HCT116 (cell line): ENCODE data around the gene HDAC11. TPM values are rescaled to one million over a fixed set of nuclear protein-coding genes. Genes with fewer than 3 reads are reported as not detected.

Experiments used
- ATAC-seq: fragments of 200-7000 bp; cut with Tn5 transposase; 2 replicates; pipeline ENCODE4 v1.9.1; 2020; ENCODE audit warnings: mild to moderate bottlenecking, moderate library complexity
- BruUV-seq: library from RNA; stranded (reverse); fragments of 400-500 nt; replicated peaks from 2 replicates; lab custom pipeline; 2021; lab: Mats Ljungman, UMichigan
- CTCF ChIA-PET: fragments of 300-600 bp; sonication (Branson Sonifier 250); formaldehyde crosslinking; loops from one replicate; lab custom pipeline; 2021; ENCODE audit warnings: antibody characterized with exemption; lab: Charles Lee
- POLR2A ChIA-PET: fragments of 300-600, 350-600 bp; sonication (Branson Sonifier 250); formaldehyde crosslinking; loops from one replicate; lab custom pipeline; 2021; ENCODE audit warnings: antibody characterized with exemption; lab: Charles Lee
- RAD21 ChIA-PET, 2 experiments: fragments of 300-600 bp; sonication (Branson Sonifier 250); formaldehyde crosslinking; loops; one replicate each; lab custom pipeline; 2023; ENCODE audit warnings: low total read pairs in 2 of 2; ENCODE audit not compliant: uncharacterized antibody in 2 of 2, unreplicated experiment in 2 of 2, low non-redundant PET in 1 of 2; lab: Charles Lee
- DNase-seq: peaks from one replicate; pipeline ENCODE4 v3.0.0-alpha.2; 2010; ENCODE audit warnings: low read depth, low spot score
- H2AFZ ChIP-seq: fragments of 200-600 bp; shearing (Covaris generic), sonication (generic); 2 replicates; pipeline ENCODE4 v1.6.1; 2017; ENCODE audit warnings: low read depth, mixed run types, mixed read lengths, antibody characterized with exemption, low read length; ENCODE audit not compliant: poor library complexity, severe bottlenecking
- H3K27ac ChIP-seq: 2 replicates; pipeline ENCODE4 v1.5.1; 2012; ENCODE audit warnings: low read depth, low read length
- H3K27me3 ChIP-seq: fragments of 200-600 bp; sonication (generic); 2 replicates; pipeline ENCODE4 v1.6.1; 2016; ENCODE audit warnings: mixed run types, low read length, mixed read lengths; ENCODE audit not compliant: insufficient read depth
- H3K36me3 ChIP-seq, 2 experiments: fragments of 200-500 bp in 1 of 2; fragments of 200-600 bp in 1 of 2; sonication (Bioruptor generic) in 1 of 2; sonication (generic) in 1 of 2; 2 replicates each; pipeline versions ENCODE4 v1.5.1 to v1.6.1; 2014 to 2016; ENCODE audit warnings: low read length in 2 of 2, inconsistent platforms in 1 of 2, mixed read lengths in 1 of 2, mixed run types in 1 of 2; ENCODE audit not compliant: insufficient read depth in 2 of 2, control insufficient read depth in 1 of 2
- H3K4me1 ChIP-seq, 2 experiments: fragments of 200-600 bp in 1 of 2; sonication (generic) in 1 of 2; 2 replicates each; pipeline versions ENCODE4 v1.5.1 to v1.6.1; 2012 to 2017; ENCODE audit warnings: low read length in 2 of 2, inconsistent platforms in 1 of 2, mild to moderate bottlenecking in 1 of 2, mixed read lengths in 1 of 2, mixed run types in 1 of 2, moderate library complexity in 1 of 2; ENCODE audit not compliant: insufficient read depth in 2 of 2, control insufficient read depth in 1 of 2
- H3K4me2 ChIP-seq: fragments of 200-600 bp; sonication (generic); 2 replicates; pipeline ENCODE4 v1.6.1; 2017; ENCODE audit warnings: mixed run types, low read length, mixed read lengths
- H3K4me3 ChIP-seq, 2 experiments: fragments of 200-600 bp in 1 of 2; sonication (generic) in 1 of 2; replicated peaks in 1 of 2; 2 replicates each; pipeline ENCODE4 v1.5.1; 2011 to 2016; ENCODE audit warnings: low read length in 2 of 2, control low read depth in 1 of 2, low read depth in 1 of 2, mild to moderate bottlenecking in 1 of 2, mixed read lengths in 1 of 2, mixed run types in 1 of 2
- H3K79me2 ChIP-seq: fragments of 200-600 bp; sonication (generic); 2 replicates; pipeline ENCODE4 v1.6.1; 2017; ENCODE audit warnings: mild to moderate bottlenecking, mixed run types, low read length, moderate library complexity, mixed read lengths; ENCODE audit not compliant: insufficient read depth
- H3K9ac ChIP-seq: fragments of 200-600 bp; sonication (generic); 2 replicates; pipeline ENCODE4 v1.6.1; 2016; ENCODE audit warnings: low read length, mixed read lengths
- H3K9me2 ChIP-seq: fragments of 200-600 bp; sonication (generic), shearing (Covaris generic); 2 replicates; pipeline ENCODE4 v1.6.1; 2017; ENCODE audit warnings: mixed run types, mild to moderate bottlenecking, moderate library complexity; ENCODE audit not compliant: insufficient read depth
- H3K9me3 ChIP-seq, 2 experiments: fragments of 200-500 bp in 1 of 2; fragments of 200-600 bp in 1 of 2; sonication (Bioruptor generic) in 1 of 2; sonication (generic) in 1 of 2; 2 replicates each; pipeline ENCODE4 v1.6.1; 2014 to 2017; ENCODE audit warnings: low read length in 2 of 2, mixed read lengths in 2 of 2, inconsistent platforms in 1 of 2, low read depth in 1 of 2, mild to moderate bottlenecking in 1 of 2, mixed run types in 1 of 2, moderate library complexity in 1 of 2; ENCODE audit not compliant: control insufficient read depth in 1 of 2, insufficient read depth in 1 of 2
- H4K20me1 ChIP-seq: fragments of 200-600 bp; sonication (generic), shearing (Covaris generic); 2 replicates; pipeline ENCODE4 v1.6.1; 2017; ENCODE audit warnings: mixed run types, mild to moderate bottlenecking, moderate library complexity; ENCODE audit not compliant: insufficient read depth
- CBX3 ChIP-seq: IDR thresholded peaks from 2 replicates; pipeline ENCODE4 v1.6.1; 2012; ENCODE audit warnings: low read depth
- ELF1 ChIP-seq: IDR thresholded peaks from 2 replicates; pipeline ENCODE4 v1.6.1; 2012; ENCODE audit warnings: low read depth, borderline replicate concordance
- EZH2 ChIP-seq: fragments of 200-600 bp; sonication (generic); IDR thresholded peaks from 2 replicates; pipeline ENCODE4 v1.6.1; 2017; ENCODE audit warnings: antibody characterized with exemption, mixed run types
- FOSL1 ChIP-seq: IDR thresholded peaks from 2 replicates; pipeline ENCODE4 v1.6.1; 2012; ENCODE audit warnings: low read depth
- JUND ChIP-seq: IDR thresholded peaks from 2 replicates; pipeline ENCODE4 v1.6.1; 2012
- RAD21 ChIP-seq: IDR thresholded peaks from 2 replicates; pipeline ENCODE4 v1.6.1; 2012; ENCODE audit warnings: low read depth, mild to moderate bottlenecking
- SRF ChIP-seq: IDR thresholded peaks from 2 replicates; pipeline ENCODE4 v1.6.1; 2012; ENCODE audit warnings: low read depth
- intact Hi-C: fragments of 100-400 bp; cut with micrococcal nuclease; formaldehyde crosslinking; loops from 2 replicates; pipeline ENCODE4 v1.10.0; 2022
- total RNA-seq: library from RNA; stranded (reverse); gene quantifications from one replicate; pipeline ENCODE4 v1.2.1, GENCODE V29; 2021; ENCODE audit not compliant: unreplicated experiment
- TF ChIP-seq, protein P1 (sequence below): IDR thresholded peaks from 2 replicates; pipeline ENCODE4 v1.6.1; 2011; ENCODE audit warnings: mild to moderate bottlenecking, low read length, moderate library complexity; ENCODE audit not compliant: insufficient replicate concordance; ENCODE audit errors: extremely low read depth

The HDAC11 gene
- total RNA-seq, 1 experiment from 2014 or later = 16.1 TPM

DNA sequence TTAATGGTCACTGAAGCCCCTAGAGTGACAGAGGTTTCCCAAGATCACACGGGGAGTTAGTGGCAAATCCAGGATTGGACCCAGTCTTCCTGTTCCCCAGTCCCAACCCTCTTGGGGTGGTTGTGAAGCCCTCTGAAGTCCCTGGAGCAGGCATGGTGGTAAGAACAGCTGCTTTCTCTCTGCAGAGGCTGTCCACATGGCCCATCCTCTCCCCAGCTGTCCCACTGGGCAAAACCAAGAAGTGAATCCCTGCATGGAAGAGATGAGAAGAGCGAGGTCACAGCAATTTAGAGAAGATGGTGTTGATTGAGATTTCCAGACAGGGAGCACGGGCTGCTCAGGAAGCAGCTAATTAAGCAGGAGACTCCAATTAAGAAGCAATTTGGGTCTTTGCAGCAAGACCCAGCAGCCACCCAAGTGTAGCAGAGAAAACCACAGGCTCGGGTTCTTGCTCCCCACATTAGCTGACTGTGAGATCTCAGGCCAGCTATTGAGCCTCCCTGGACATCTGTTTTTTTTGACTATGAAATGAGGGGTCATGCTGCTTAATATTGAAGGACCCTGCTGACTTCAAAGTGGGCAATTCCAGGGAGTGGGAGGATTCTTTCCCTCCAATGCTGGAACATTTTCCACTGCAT, 14.8 kb upstream of the HDAC11 start:
- Histone ChIP-seq H3K4me2 (no peak overlapping the region), H3K9me2 (no peaks in the 10 kb centered on the region), H3K9ac (no peak overlapping the region), H3K36me3 (no peaks in the 10 kb centered on the region), H2AFZ (no peak overlapping the region), H4K20me1 (no peaks in the 10 kb centered on the region), H3K27ac (no peak overlapping the region), H3K9me3 (no peaks in the 10 kb centered on the region), H3K27me3 (no peaks in the 10 kb centered on the region), H3K4me1 (peaks cover 2 to 8% of the 10 kb centered on the region in 2 experiments; a peak in 3 of 4 replicates), H3K4me3 (no peak overlapping the region), H3K79me2 (no peaks in the 10 kb centered on the region)
- DNase-seq = no peak
- ChIA-PET POLR2A (no interaction called here), CTCF (no interaction called here), RAD21 (no interaction called here)
- no TSS peak for BruUV-seq
- no peak for ATAC-seq
- intact Hi-C loops = no loop called here
- TF ChIP-seq FOSL1 = no peak

DNA sequence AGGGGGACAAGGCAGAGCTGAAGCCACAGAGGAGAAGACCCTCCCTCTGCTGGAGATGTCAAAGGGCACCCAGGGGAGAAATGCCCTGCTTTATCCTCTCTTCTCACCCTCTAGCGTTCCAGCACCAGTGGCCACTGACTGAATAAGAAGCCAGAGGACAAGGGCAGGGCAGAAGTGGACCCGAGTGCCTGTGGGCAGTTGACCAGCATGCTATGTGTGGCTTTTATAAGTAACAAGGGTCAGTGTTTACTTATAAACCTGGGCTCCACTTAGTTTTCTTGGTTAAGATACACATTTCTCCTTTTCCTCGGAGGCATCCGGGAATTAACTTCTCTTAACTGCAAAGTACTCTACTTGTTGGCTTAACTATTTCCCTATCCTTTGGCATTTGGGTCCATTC, 13.3 kb upstream of the HDAC11 start:
- H3K36me3 ChIP-seq = no peaks in the 10 kb centered on the region
- no peaks in the 10 kb centered on the region for H3K9me3 ChIP-seq
- H3K4me3 ChIP-seq = no peak overlapping the region
- no TSS peak for BruUV-seq
- H3K27me3 ChIP-seq = no peaks in the 10 kb centered on the region
- TF ChIP-seq, protein P1, sequence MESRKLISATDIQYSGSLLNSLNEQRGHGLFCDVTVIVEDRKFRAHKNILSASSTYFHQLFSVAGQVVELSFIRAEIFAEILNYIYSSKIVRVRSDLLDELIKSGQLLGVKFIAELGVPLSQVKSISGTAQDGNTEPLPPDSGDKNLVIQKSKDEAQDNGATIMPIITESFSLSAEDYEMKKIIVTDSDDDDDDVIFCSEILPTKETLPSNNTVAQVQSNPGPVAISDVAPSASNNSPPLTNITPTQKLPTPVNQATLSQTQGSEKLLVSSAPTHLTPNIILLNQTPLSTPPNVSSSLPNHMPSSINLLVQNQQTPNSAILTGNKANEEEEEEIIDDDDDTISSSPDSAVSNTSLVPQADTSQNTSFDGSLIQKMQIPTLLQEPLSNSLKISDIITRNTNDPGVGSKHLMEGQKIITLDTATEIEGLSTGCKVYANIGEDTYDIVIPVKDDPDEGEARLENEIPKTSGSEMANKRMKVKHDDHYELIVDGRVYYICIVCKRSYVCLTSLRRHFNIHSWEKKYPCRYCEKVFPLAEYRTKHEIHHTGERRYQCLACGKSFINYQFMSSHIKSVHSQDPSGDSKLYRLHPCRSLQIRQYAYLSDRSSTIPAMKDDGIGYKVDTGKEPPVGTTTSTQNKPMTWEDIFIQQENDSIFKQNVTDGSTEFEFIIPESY = no peak
- TF ChIP-seq RAD21 (no peak), FOSL1 (no peak), SRF (no peak), EZH2 (no peak), JUND (no peak), ELF1 (no peak), CBX3 (no peak)
- TF ChIP-seq, all 23 proteins: peak for 0
- DNase-seq = no peak
- no peaks in the 10 kb centered on the region for H3K9me2 ChIP-seq
- ChIA-PET RAD21 (interaction anchor here in 1 of 2 experiments (0.8 kb wide), 1 partner anchor 181 kb away, joined by 3 read pairs; no protein-coding TSS in a partner anchor), POLR2A (no interaction called here), CTCF (no interaction called here)
- no peak overlapping the region for H2AFZ ChIP-seq
- no peak overlapping the region for H3K4me2 ChIP-seq
- H3K27ac ChIP-seq = no peak overlapping the region
- peaks cover 0 to 6% of the 10 kb centered on the region in 2 experiments; a peak in 1 of 4 replicates for H3K4me1 ChIP-seq
- H3K9ac ChIP-seq = no peak overlapping the region
- no peak for ATAC-seq
- intact Hi-C loops = no loop called here
- no peaks in the 10 kb centered on the region for H4K20me1 ChIP-seq
- no peaks in the 10 kb centered on the region for H3K79me2 ChIP-seq
